ENCODE measurements around the gene MINK1.

DNA sequence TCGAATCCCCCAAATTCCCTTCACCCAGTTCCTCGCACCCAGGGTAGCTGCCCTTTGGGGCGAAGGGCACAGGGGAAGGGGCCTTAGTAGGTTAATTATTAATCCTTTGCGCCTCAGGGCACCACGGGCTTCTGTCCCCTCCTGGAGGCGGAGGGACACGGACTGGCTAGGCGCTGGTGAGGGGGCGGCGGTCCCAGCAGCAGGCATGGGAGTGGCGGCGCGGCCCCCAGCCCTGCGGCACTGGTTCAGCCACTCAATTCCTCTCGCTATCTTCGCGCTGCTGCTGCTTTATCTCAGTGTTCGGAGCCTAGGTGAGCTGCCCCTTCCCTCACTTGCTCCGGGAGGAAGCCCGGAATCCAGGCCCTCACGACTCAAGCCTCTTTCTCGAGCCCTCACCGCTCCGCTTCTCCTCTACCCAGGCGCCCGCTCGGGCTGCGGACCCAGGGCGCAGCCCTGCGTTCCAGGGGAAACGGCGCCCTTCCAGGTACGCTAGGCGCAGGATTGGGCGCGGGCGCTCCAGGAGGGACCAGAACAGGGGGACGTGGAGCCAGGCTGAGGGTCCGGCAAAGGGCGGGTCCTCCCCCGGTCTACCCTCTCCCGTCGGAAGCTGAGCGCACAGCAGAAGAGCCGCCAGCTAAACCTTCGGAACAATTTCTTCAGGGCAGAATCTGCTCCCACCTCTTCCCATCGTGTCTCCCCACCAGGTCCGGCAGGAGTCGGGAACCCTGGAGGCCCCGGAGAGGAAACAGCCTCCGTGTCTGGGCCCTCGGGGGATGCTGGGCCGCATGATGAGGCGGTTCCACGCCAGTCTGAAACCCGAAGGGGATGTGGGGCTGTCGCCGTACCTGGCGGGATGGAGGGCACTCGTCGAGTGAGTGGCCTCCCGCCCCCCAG is 44.1 kb upstream of the MINK1 start, which contains the start of gene GLTPD2:
- no peak for TF ChIP-seq POLR2A (IDR thresholded peaks at IDR 0.05; ENCODE audit: low read length)
- TF ChIP-seq GATA1 (IDR thresholded peaks at IDR 0.05; ENCODE audit: low read depth, low read length) = no peak

Measured in erythroblast (primary cell).